Measurements from ENCODE around the gene PALMD.

PALMD gene

GRCh38 chr1:99614728-99615127 lies 31.2 kb upstream of the PALMD start:
- peak in 1 of 2 donors; percentile 49 for DNase-seq (ENCODE audit: low read depth in 2 of 2)
- TF ChIP-seq CTCF (IDR thresholded peaks at IDR 0.05; ENCODE audit: low read depth, low read length): no peak
- no peak overlapping the region for H3K4me3 ChIP-seq (replicated peaks in 1 of 2; ENCODE audit: low read depth in 2 of 2, low read length in 2 of 2)

- no peak overlapping the region for H3K4me3 ChIP-seq (replicated peaks in 1 of 2; ENCODE audit: low read depth in 2 of 2, low read length in 2 of 2)
- no peak for TF ChIP-seq CTCF (IDR thresholded peaks at IDR 0.05; ENCODE audit: low read depth, low read length)
- DNase-seq (ENCODE audit: low read depth in 2 of 2): no peak
Observed at GRCh38 chr1:99619583-99619982, 26.3 kb upstream of the PALMD start.

GRCh38 chr1:99621340-99621901 lies 24.5 kb upstream of the PALMD start:
- no peak overlapping the region for H3K4me3 ChIP-seq (replicated peaks in 1 of 2; ENCODE audit: low read depth in 2 of 2, low read length in 2 of 2)
- peak in 1 of 2 donors; percentile 30 for DNase-seq (ENCODE audit: low read depth in 2 of 2)
- TF ChIP-seq CTCF (IDR thresholded peaks at IDR 0.05; ENCODE audit: low read depth, low read length): no peak

- H3K4me3 ChIP-seq (replicated peaks in 1 of 2; ENCODE audit: low read depth in 2 of 2, low read length in 2 of 2): no peak overlapping the region
- TF ChIP-seq CTCF (IDR thresholded peaks at IDR 0.05; ENCODE audit: low read depth, low read length): no peak
- DNase-seq (ENCODE audit: low read depth in 2 of 2): no peak
Observed at GRCh38 chr1:99622702-99623347, 23.1 kb upstream of the PALMD start.

GRCh38 chr1:99623554-99623953 lies 22.4 kb upstream of the PALMD start:
- DNase-seq (ENCODE audit: low read depth in 2 of 2): no peak
- no peak for TF ChIP-seq CTCF (IDR thresholded peaks at IDR 0.05; ENCODE audit: low read depth, low read length)
- no peak overlapping the region for H3K4me3 ChIP-seq (replicated peaks in 1 of 2; ENCODE audit: low read depth in 2 of 2, low read length in 2 of 2)

- DNase-seq (ENCODE audit: low read depth in 2 of 2): no peak
- no peak for TF ChIP-seq CTCF (IDR thresholded peaks at IDR 0.05; ENCODE audit: low read depth, low read length)
- H3K4me3 ChIP-seq (replicated peaks in 1 of 2; ENCODE audit: low read depth in 2 of 2, low read length in 2 of 2): no peak overlapping the region
Observed at GRCh38 chr1:99627615-99628014, 18.3 kb upstream of the PALMD start.

- no peak for DNase-seq (ENCODE audit: low read depth in 2 of 2)
- no peak for TF ChIP-seq CTCF (IDR thresholded peaks at IDR 0.05; ENCODE audit: low read depth, low read length)
- no peak overlapping the region for H3K4me3 ChIP-seq (replicated peaks in 1 of 2; ENCODE audit: low read depth in 2 of 2, low read length in 2 of 2)
Observed at GRCh38 chr1:99629164-99629563, 16.7 kb upstream of the PALMD start.
